GM12801 (cell line): ENCODE results near the gene YIPF6.

ENCODE experiments used
- TF ChIP-seq, protein P1 (sequence below): IDR thresholded peaks from one replicate; pipeline ENCODE4 v1.5.1; 2011; ENCODE audit warnings: control low read depth; ENCODE audit not compliant: insufficient read length; ENCODE audit errors: extremely low read depth

YIPF6 gene

DNA sequence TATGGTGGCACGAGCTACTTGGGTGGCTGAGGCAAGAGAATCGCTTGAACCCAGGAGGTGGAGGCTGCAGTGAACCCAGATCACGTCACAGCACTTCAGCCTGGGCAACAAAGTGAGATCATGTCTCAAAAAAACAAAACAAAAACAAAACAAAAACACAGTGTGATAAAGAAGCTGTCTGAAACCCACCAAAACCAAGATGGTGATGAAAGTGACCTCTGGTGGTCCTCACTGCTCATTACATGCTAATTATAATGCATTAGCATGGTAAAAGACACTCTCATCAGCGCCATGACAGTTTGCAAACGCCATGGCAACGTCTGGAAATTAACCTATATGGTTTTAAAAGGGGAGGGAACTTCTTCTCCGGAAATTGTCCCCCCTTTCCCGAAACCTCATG lies 36.2 kb upstream of the YIPF6 start:
- TF ChIP-seq, protein P1, sequence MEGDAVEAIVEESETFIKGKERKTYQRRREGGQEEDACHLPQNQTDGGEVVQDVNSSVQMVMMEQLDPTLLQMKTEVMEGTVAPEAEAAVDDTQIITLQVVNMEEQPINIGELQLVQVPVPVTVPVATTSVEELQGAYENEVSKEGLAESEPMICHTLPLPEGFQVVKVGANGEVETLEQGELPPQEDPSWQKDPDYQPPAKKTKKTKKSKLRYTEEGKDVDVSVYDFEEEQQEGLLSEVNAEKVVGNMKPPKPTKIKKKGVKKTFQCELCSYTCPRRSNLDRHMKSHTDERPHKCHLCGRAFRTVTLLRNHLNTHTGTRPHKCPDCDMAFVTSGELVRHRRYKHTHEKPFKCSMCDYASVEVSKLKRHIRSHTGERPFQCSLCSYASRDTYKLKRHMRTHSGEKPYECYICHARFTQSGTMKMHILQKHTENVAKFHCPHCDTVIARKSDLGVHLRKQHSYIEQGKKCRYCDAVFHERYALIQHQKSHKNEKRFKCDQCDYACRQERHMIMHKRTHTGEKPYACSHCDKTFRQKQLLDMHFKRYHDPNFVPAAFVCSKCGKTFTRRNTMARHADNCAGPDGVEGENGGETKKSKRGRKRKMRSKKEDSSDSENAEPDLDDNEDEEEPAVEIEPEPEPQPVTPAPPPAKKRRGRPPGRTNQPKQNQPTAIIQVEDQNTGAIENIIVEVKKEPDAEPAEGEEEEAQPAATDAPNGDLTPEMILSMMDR = no peak

DNA sequence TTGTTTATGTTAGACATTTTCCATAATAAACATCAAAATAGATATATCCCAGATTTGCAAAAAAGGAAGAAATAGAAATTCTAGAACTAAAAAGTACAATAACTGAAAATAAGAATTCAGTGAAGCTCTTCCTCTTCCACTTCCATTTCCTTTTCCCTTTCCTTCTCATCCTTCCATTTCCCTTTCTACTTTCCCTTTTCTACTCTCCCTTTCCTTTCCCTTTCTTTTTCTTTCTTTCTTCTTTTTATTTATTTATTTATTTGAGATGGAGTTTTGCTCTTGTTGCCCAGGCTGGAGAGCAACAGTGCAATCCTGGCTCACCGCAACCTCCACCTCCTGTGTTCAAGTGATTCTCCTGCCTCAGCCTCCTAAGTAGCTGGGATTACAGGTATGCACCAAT lies 35.0 kb upstream of the YIPF6 start:
- TF ChIP-seq, protein P1 = no peak

DNA sequence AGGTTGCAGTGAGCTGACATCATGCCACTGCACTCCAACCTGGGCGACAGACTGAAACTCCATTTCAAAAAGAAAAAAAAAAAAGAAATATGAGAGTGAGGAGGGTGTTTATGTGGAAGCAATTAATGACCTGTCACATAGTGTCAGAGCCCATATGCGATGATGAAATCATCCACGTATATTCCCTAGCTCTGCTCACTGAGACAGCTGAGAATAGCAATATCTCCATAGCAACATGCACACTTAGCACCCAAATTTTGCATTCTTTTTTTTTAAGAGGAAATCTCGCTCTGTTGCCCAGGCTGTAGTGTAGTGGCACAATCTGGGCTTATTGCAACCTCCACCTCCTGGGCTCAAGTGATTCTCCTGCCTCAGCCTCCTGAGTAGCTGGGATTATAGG lies 34.1 kb upstream of the YIPF6 start:
- TF ChIP-seq, protein P1 = no peak

DNA sequence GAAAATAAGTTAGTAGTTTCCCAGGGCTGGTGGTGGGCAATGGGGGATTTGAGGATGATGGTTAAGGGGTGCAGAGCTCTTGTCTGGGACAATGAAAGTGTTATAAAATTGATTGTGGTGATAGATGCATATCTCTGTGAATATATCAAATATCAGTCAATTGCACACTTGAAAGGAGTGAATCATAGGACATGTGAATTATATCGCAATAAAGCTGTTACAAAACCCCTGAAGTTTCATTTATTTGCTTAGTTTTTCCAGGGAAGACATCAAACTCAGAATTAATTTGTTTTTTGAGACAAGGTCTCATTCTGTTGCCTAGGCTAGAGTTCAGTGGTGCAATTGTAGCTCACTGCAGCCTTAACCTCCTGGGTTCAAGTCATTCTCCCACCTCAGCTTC lies 17.9 kb upstream of the YIPF6 start:
- TF ChIP-seq, protein P1 = no peak

DNA sequence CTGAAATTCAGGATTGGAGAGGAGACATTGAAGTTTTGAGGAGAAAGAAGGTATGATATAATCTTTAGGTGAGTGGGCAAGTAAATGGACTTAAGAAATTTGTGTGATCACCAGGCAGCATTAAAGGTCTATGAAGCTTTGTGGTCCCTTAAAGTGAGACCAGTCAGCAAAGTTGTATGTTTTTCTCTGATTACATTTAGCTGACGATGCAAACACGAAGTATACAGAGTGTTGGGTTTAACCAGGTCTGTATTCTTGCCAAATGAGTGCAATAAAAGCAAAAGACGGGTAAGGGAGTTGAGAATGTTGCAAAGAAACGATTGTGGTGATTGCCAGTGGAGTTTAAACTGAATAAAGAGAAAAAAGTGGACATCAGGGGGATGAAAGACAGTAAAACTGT lies 11.6 kb upstream of the YIPF6 start:
- TF ChIP-seq, protein P1 = no peak

DNA sequence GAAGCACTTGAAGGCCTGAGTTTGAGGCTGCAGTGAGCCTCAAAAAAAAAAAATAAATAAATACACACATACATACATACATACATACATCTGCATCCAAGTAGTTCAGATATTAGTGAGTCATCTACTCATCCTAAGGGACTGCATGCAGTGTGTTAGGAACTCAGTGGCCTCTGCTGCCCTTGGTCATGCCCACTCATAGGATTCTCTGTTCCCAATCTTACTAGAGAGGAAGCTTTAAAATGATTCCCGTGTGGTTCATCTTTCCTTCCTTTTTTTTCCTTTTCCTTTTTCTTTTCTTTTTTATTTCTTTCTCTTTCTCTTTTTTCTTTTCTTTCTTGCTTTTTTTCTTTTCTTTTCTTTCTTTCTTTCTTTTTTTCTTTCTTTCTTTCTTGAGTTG lies 10.9 kb upstream of the YIPF6 start:
- TF ChIP-seq, protein P1 = no peak

DNA sequence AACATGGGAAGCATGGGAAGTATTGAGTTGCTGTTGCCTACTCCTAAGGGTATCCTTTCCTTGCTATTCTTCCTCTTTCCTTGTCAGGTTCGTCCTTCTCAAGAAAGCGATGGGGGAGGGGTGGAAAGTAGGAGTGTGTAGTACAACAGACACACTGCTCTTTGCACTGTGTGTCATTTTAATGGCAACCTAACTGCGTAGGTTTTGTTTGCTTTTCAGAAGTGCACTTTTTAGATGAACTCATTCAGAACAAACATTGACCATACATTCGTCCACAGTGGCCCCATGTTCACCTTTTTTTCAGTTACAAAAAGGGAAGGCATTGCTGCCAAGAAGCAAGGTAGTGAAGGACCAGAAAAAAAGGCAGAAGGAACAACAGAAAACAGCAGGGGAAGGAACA lies 10.2 kb upstream of the YIPF6 start:
- TF ChIP-seq, protein P1 = no peak

DNA sequence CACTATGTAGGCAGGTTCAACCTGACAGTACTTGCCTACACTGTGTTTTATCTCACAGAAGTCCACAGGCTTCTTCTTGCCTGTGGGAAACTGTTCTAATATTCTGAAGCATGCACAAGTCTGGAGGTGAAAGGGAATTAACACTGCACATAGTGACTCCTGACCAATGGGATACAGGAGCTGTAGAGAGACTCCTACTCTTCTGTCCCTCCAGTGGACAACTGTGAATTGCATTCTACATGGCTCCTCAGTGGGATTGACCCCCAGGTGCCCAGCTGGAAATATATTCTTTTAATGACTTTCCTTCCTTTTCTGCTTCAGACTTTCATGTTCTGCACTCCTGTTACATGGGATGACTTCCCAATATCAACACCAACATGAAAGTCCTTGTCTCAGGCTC lies 8.2 kb upstream of the YIPF6 start:
- TF ChIP-seq, protein P1 = no peak
